WI38 (cell line): ENCODE data around the gene POLA1.

Experiments
- H3K4me3 ChIP-seq: 2 replicates; pipeline ENCODE4 v1.5.1; 2011; ENCODE audit warnings: low read depth, mild to moderate bottlenecking, control low read depth, low read length
- CTCF ChIP-seq: IDR thresholded peaks from 2 replicates; pipeline ENCODE4 v1.5.1; 2012; ENCODE audit warnings: low read depth, mild to moderate bottlenecking, control low read depth, low read length

The POLA1 gene

GRCh38 chrX:24837966-24838365 is 144.2 kb downstream of the POLA1 start:
- no peak overlapping the region for H3K4me3 ChIP-seq
- TF ChIP-seq CTCF, result no peak

GRCh38 chrX:24838629-24839028 is 144.9 kb downstream of the POLA1 start:
- TF ChIP-seq CTCF, result no peak
- H3K4me3 ChIP-seq, result no peak overlapping the region

- no peak for TF ChIP-seq CTCF
- H3K4me3 ChIP-seq, result no peak overlapping the region
Observed at GRCh38 chrX:24839331-24839730, 145.6 kb downstream of the POLA1 start.

- no peak for TF ChIP-seq CTCF
- H3K4me3 ChIP-seq, result no peak overlapping the region
Observed at GRCh38 chrX:24842486-24842885, 148.8 kb downstream of the POLA1 start.

GRCh38 chrX:24846550-24847150 is 152.9 kb downstream of the POLA1 start:
- no peak for TF ChIP-seq CTCF
- H3K4me3 ChIP-seq, result no peak overlapping the region

- TF ChIP-seq CTCF, result no peak
- H3K4me3 ChIP-seq, result no peak overlapping the region
Observed at GRCh38 chrX:24851289-24851688, 157.6 kb downstream of the POLA1 start.

GRCh38 chrX:24851780-24852179 is 158.1 kb downstream of the POLA1 start:
- H3K4me3 ChIP-seq, result no peak overlapping the region
- TF ChIP-seq CTCF, result no peak
